IMR-90 (cell line): Measurements from ENCODE around the gene CDC42BPG.

Experiments
- CEBPB ChIP-seq: IDR thresholded peaks from 2 replicates; pipeline ENCODE4 v1.6.1; 2012; ENCODE audit warnings: low read depth, low read length, improper control_type of control experiment
- POLR2A ChIP-seq: IDR thresholded peaks from 2 replicates; pipeline ENCODE4 v1.6.1; 2012; ENCODE audit warnings: mild to moderate bottlenecking, low read depth, low read length
- TF ChIP-seq, protein P1 (sequence below): conservative IDR thresholded peaks from 2 replicates; pipeline ENCODE4 v1.5.1; 2012; ENCODE audit warnings: mild to moderate bottlenecking, low read depth, low read length, improper control_type of control experiment

GRCh38 chr11:64887757-64888405 lies 43.4 kb upstream of the CDC42BPG start:
- TF ChIP-seq, protein P1, sequence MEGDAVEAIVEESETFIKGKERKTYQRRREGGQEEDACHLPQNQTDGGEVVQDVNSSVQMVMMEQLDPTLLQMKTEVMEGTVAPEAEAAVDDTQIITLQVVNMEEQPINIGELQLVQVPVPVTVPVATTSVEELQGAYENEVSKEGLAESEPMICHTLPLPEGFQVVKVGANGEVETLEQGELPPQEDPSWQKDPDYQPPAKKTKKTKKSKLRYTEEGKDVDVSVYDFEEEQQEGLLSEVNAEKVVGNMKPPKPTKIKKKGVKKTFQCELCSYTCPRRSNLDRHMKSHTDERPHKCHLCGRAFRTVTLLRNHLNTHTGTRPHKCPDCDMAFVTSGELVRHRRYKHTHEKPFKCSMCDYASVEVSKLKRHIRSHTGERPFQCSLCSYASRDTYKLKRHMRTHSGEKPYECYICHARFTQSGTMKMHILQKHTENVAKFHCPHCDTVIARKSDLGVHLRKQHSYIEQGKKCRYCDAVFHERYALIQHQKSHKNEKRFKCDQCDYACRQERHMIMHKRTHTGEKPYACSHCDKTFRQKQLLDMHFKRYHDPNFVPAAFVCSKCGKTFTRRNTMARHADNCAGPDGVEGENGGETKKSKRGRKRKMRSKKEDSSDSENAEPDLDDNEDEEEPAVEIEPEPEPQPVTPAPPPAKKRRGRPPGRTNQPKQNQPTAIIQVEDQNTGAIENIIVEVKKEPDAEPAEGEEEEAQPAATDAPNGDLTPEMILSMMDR, result peak; percentile 76
- no peak for TF ChIP-seq POLR2A
- no peak for TF ChIP-seq CEBPB
